Astrocyte (in vitro differentiated cells and primary cell): ENCODE data around the gene NANOS2.

Experiments used
- CTCF ChIP-seq: IDR thresholded peaks from 2 replicates; pipeline ENCODE4 v1.5.1; 2011; ENCODE audit warnings: low read depth, mild to moderate bottlenecking, inconsistent platforms, low read length, moderate library complexity; ENCODE audit not compliant: insufficient read depth
- EZH2 ChIP-seq: IDR thresholded peaks from 2 replicates; pipeline ENCODE4 v1.6.1; 2012; ENCODE audit warnings: mild to moderate bottlenecking, low read length, inconsistent platforms; ENCODE audit not compliant: insufficient read depth

GRCh38 chr19:45884682-45885555 is 29.7 kb downstream of the NANOS2 start:
- TF ChIP-seq CTCF (no peak), EZH2 (no peak)
